ENCODE results near the gene CCDC117.

The CCDC117 gene

GRCh38 chr22:28769394-28770085, 3.0 kb upstream of the CCDC117 start:
- no peak for DNase-seq (ENCODE audit: low read depth)

- no peak for DNase-seq (ENCODE audit: low read depth)
Measured at GRCh38 chr22:28771195-28771791, 1.2 kb upstream of the CCDC117 start.

GRCh38 chr22:28773461-28773867, 969 bp downstream of the CCDC117 start:
- DNase-seq (ENCODE audit: low read depth) = no peak

- DNase-seq (ENCODE audit: low read depth) = no peak
Measured at GRCh38 chr22:28774378-28774777, 1.9 kb downstream of the CCDC117 start.

GRCh38 chr22:28779833-28780232, 7.3 kb downstream of the CCDC117 start:
- DNase-seq (ENCODE audit: low read depth) = no peak

- DNase-seq (ENCODE audit: low read depth) = no peak
Measured at GRCh38 chr22:28780296-28780695, 7.8 kb downstream of the CCDC117 start.

- DNase-seq (ENCODE audit: low read depth) = no peak
Measured at GRCh38 chr22:28783786-28784671, 11.5 kb downstream of the CCDC117 start.

GRCh38 chr22:28788601-28789000, 16.1 kb downstream of the CCDC117 start:
- DNase-seq (ENCODE audit: low read depth) = no peak

- no peak for DNase-seq (ENCODE audit: low read depth)
Measured at GRCh38 chr22:28791124-28791523, 18.6 kb downstream of the CCDC117 start.

GRCh38 chr22:28791841-28792490, 19.5 kb downstream of the CCDC117 start:
- no peak for DNase-seq (ENCODE audit: low read depth)

GRCh38 chr22:28792491-28793383, 20.2 kb downstream of the CCDC117 start:
- DNase-seq (ENCODE audit: low read depth) = no peak

- no peak for DNase-seq (ENCODE audit: low read depth)
Measured at GRCh38 chr22:28793976-28794584, 21.6 kb downstream of the CCDC117 start.

GRCh38 chr22:28795071-28795693, 22.7 kb downstream of the CCDC117 start:
- no peak for DNase-seq (ENCODE audit: low read depth)

- no peak for DNase-seq (ENCODE audit: low read depth)
Measured at GRCh38 chr22:28795932-28796856, 23.7 kb downstream of the CCDC117 start.

- DNase-seq (ENCODE audit: low read depth) = no peak
Measured at GRCh38 chr22:28798810-28799605, 26.5 kb downstream of the CCDC117 start.

- no peak for DNase-seq (ENCODE audit: low read depth)
Measured at GRCh38 chr22:28799606-28800307, 27.3 kb downstream of the CCDC117 start.

- peak; percentile 86 for DNase-seq (ENCODE audit: low read depth)
Measured at GRCh38 chr22:28800308-28801041, 28.0 kb downstream of the CCDC117 start, which contains the start of gene XBP1. XBP1 (minus strand) TSS chr22:28800569.
